HepG2 (cell line): ENCODE measurements around the gene CMTM3. TPM values are rescaled to one million over a fixed set of nuclear protein-coding genes. Genes with fewer than 3 reads are reported as not detected.

Source experiments
- ATAC-seq: fragments of 200-7000 bp; cut with Tn5 transposase; 3 replicates; pipeline ENCODE4 v1.9.1; 2020; ENCODE audit warnings: mild to moderate bottlenecking, moderate library complexity
- BruUV-seq: library from RNA; stranded (reverse); fragments of 400-500 nt; replicated peaks from 2 replicates; lab custom pipeline; 2021; lab: Mats Ljungman, UMichigan
- CTCF ChIA-PET: fragments of 300-600 bp; formaldehyde crosslinking; extraction: SDS; loops from one replicate; lab custom pipeline; 2021; ENCODE audit warnings: low total read pairs, inconsistent platforms, low intra/inter-chr PET ratio; lab: Yijun Ruan, JAX
- POLR2A ChIA-PET: fragments of 350-600 bp; sonication (Branson Sonifier 250); formaldehyde crosslinking; loops from one replicate; lab custom pipeline; 2020; ENCODE audit warnings: antibody characterized with exemption, inconsistent platforms; lab: Yijun Ruan, JAX
- DNase-seq: peaks from one replicate; pipeline ENCODE4 v3.0.0-alpha.2; 2015; ENCODE audit warnings: low spot score
- FAIRE-seq: peaks from 3 replicates; lab custom pipeline; 2011; peaks lifted over from hg19 to GRCh38; lab: Jason Lieb, UNC
- H2AFZ ChIP-seq: one replicate; pipeline ENCODE4 v1.6.1; 2011; ENCODE audit warnings: low read length, inconsistent platforms
- H3K27ac ChIP-seq: fragments of 300-600 bp; 3 replicates; pipeline ENCODE4 v1.8.0; 2011; ENCODE audit warnings: mixed run types, mild to moderate bottlenecking, mixed read lengths, low read length, inconsistent platforms; ENCODE audit not compliant: insufficient read depth; ENCODE audit errors: extremely low read length
- H3K27me3 ChIP-seq, 2 experiments: fragments of 200-600 bp in 1 of 2; 2 replicates in 1 of 2; 3 replicates in 1 of 2; pipeline versions ENCODE4 v1.6.0 to v1.8.0; 2011; ENCODE audit warnings: low read length in 2 of 2, mild to moderate bottlenecking in 2 of 2, moderate library complexity in 2 of 2, inconsistent platforms in 1 of 2; ENCODE audit not compliant: insufficient read depth in 2 of 2, control insufficient read depth in 1 of 2
- H3K36me3 ChIP-seq, 2 experiments: fragments of 200-600 bp in 1 of 2; replicated peaks in 1 of 2; 2 replicates in 1 of 2; 3 replicates in 1 of 2; pipeline versions ENCODE4 v1.5.1 to v1.8.0; 2011; ENCODE audit warnings: low read length in 2 of 2, inconsistent platforms in 1 of 2; ENCODE audit not compliant: insufficient read depth in 2 of 2, control insufficient read depth in 1 of 2
- H3K4me1 ChIP-seq: 2 replicates; pipeline ENCODE4 v1.5.1; 2012; ENCODE audit warnings: low read length, inconsistent platforms; ENCODE audit not compliant: insufficient read depth
- H3K4me2 ChIP-seq: 2 replicates; pipeline ENCODE4 v1.6.0; 2011; ENCODE audit warnings: low read depth, low read length, inconsistent platforms
- H3K4me3 ChIP-seq, 3 experiments: fragments of 200-600 bp in 1 of 3; sonication (generic), shearing (Covaris generic) in 1 of 3; replicated peaks in 1 of 3; 2 replicates each; pipeline ENCODE4 v1.5.1; 2011 to 2016; ENCODE audit warnings: low read length in 3 of 3, inconsistent platforms in 2 of 3, low read depth in 2 of 3, mild to moderate bottlenecking in 2 of 3, control low read depth in 1 of 3, mixed read lengths in 1 of 3; ENCODE audit not compliant: insufficient read depth in 1 of 3
- H3K79me2 ChIP-seq: one replicate; pipeline ENCODE4 v1.6.1; 2011; ENCODE audit warnings: low read length, inconsistent platforms; ENCODE audit not compliant: insufficient read depth
- H3K9ac ChIP-seq: 2 replicates; pipeline ENCODE4 v1.6.0; 2011; ENCODE audit warnings: mild to moderate bottlenecking, low read depth, low read length, inconsistent platforms; ENCODE audit not compliant: insufficient read depth
- H3K9me3 ChIP-seq: 2 replicates; pipeline ENCODE4 v1.5.1; 2012; ENCODE audit warnings: mild to moderate bottlenecking, low read length
- H4K20me1 ChIP-seq: 2 replicates; pipeline ENCODE4 v1.6.0; 2011; ENCODE audit warnings: inconsistent platforms, mild to moderate bottlenecking, low read length, moderate library complexity; ENCODE audit not compliant: insufficient read depth
- MAFF ChIP-seq: IDR thresholded peaks from 2 replicates; pipeline ENCODE4 v1.6.1; 2011; ENCODE audit warnings: low read depth, low read length, improper control_type of control experiment
- MAFK ChIP-seq, 2 experiments: IDR thresholded peaks in 1 of 2; conservative IDR thresholded peaks in 1 of 2; 2 replicates each; pipeline ENCODE4 v1.6.1; 2011; ENCODE audit warnings: improper control_type of control experiment in 2 of 2, low read length in 2 of 2
- SOX6 ChIP-seq, 2 experiments: fragments of 450-650 bp in 1 of 2; sonication (generic) in 1 of 2; formaldehyde crosslinking in 1 of 2; IDR thresholded peaks; 2 replicates each; pipeline versions ENCODE4 v1.4.0 to v1.6.1; 2017 to 2020; ENCODE audit warnings: antibody characterized with exemption in 1 of 2, mild to moderate bottlenecking in 1 of 2, missing genetic modification reagents in 1 of 2
- WGBS: methylation state at CpG from one replicate; pipeline ENCODE4 v1.1.6; 2017; ENCODE audit warnings: low lambda C conversion rate; 5-methylcytosine and 5-hydroxymethylcytosine counted together
- in situ Hi-C: cut with HindIII; loops from 2 replicates; pipeline ENCODE4 v1.10.0; 2017; ENCODE audit warnings: low pct_unique_long_range_greater_than_20kb; ENCODE audit not compliant: extremely low pct_ligation_motif_present
- intact Hi-C: fragments of 100-400 bp; cut with micrococcal nuclease; formaldehyde crosslinking; loops from one replicate; pipeline ENCODE4 v1.10.0; 2022; ENCODE audit not compliant: unreplicated experiment
- polyA plus RNA-seq, 8 experiments: library from polyadenylated mRNA; depleted of rRNA in 3 of 8; stranded (reverse) in 7 of 8; unstranded in 1 of 8; fragments of >200 nt; fragmentation: Illumina TruSeq in 4 of 8; extraction: Trizol in 4 of 8; gene quantifications; 2 replicates each; pipeline versions ENCODE4 v1.2.1 to v1.2.3, GENCODE V29; 2011 to 2016; ENCODE audit warnings: low read depth in 4 of 8, missing spikeins in 1 of 8, mixed read lengths in 1 of 8; ENCODE audit not compliant: insufficient read depth in 1 of 8
- total RNA-seq, 5 experiments: library from RNA; depleted of rRNA; stranded (reverse); fragments of >200 nt; fragmentation: Illumina TruSeq; extraction: Trizol; gene quantifications; 2 replicates each; pipeline ENCODE4 v1.2.3, GENCODE V29; 2016; ENCODE audit warnings: low read depth in 1 of 5
- TF ChIP-seq, protein P1 (sequence below): sonication (generic); formaldehyde crosslinking; IDR thresholded peaks from 2 replicates; pipeline ENCODE4 v1.4.0; 2020; ENCODE audit warnings: missing genetic modification reagents, borderline replicate concordance
- TF ChIP-seq, protein P2 (sequence below): sonication (generic); formaldehyde crosslinking; IDR thresholded peaks from one replicate; pipeline ENCODE4 v1.5.1; 2020; ENCODE audit warnings: mild to moderate bottlenecking, missing genetic modification reagents; ENCODE audit errors: not compliant biosample characterization

CMTM3 gene
- total and polyA plus RNA-seq, 2 of the 13 experiments (the other 11 are each of a cell fraction or from before 2014, with no cell fraction given): 29.2 to 48.7 TPM

DNA sequence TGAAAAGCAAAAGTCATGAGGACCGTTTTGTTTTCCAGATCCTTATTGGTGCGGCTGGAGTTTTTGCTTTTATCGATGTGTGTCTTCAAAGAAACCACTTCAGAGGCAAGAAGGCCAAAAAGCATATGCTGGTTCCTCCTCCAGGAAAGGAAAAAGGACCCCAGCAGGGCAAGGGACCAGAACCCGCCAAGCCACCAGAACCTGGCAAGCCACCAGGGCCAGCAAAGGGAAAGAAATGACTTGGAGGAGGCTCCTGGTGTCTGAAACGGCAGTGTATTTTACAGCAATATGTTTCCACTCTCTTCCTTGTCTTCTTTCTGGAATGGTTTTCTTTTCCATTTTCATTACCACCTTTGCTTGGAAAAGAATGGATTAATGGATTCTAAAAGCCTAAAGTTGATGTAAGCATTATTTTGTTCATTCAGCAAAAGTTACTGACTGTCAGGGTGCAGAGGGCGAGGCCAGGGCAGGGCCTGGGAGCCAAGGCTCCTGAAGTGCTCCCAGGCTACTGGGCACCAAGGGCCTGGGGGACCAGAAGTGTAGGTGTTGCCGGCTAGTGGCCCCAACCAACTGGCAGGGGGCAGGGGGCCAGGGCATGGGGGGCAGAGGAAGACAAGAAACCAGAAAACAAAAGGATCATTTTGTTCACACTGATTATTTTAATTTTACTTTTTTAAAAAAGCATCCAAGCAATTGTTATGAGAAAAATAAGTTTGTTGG is 16.5 kb upstream of the CMTM3 start:
- H3K9ac ChIP-seq: no peak overlapping the region
- no peak overlapping the region for H2AFZ ChIP-seq
- in situ Hi-C loops: loop anchor here (5.0 kb wide), 1 partner anchor 181 kb away; no protein-coding TSS in a partner anchor
- H3K9me3 ChIP-seq: no peaks in the 10 kb centered on the region
- peaks cover 3 to 28% of the 10 kb centered on the region in 2 experiments; a peak in 3 of 5 replicates for H3K27me3 ChIP-seq
- no peaks in the 10 kb centered on the region for H4K20me1 ChIP-seq
- BruUV-seq: no TSS peak
- POLR2A ChIA-PET: interaction anchor here (1.6 kb wide), 1 partner anchor 16 kb away, joined by 4 read pairs; the partner anchor contains the start of gene CMTM3
- peaks cover 14% of the 10 kb centered on the region; the same call in 1 of the 2 replicates for H3K4me1 ChIP-seq
- TF ChIP-seq SOX6 (IDR thresholded peaks at IDR 0.05): no peak
- TF ChIP-seq SOX6 (CRISPR knock-in tag; IDR thresholded peaks at IDR 0.05): no peak
- TF ChIP-seq, protein P1, sequence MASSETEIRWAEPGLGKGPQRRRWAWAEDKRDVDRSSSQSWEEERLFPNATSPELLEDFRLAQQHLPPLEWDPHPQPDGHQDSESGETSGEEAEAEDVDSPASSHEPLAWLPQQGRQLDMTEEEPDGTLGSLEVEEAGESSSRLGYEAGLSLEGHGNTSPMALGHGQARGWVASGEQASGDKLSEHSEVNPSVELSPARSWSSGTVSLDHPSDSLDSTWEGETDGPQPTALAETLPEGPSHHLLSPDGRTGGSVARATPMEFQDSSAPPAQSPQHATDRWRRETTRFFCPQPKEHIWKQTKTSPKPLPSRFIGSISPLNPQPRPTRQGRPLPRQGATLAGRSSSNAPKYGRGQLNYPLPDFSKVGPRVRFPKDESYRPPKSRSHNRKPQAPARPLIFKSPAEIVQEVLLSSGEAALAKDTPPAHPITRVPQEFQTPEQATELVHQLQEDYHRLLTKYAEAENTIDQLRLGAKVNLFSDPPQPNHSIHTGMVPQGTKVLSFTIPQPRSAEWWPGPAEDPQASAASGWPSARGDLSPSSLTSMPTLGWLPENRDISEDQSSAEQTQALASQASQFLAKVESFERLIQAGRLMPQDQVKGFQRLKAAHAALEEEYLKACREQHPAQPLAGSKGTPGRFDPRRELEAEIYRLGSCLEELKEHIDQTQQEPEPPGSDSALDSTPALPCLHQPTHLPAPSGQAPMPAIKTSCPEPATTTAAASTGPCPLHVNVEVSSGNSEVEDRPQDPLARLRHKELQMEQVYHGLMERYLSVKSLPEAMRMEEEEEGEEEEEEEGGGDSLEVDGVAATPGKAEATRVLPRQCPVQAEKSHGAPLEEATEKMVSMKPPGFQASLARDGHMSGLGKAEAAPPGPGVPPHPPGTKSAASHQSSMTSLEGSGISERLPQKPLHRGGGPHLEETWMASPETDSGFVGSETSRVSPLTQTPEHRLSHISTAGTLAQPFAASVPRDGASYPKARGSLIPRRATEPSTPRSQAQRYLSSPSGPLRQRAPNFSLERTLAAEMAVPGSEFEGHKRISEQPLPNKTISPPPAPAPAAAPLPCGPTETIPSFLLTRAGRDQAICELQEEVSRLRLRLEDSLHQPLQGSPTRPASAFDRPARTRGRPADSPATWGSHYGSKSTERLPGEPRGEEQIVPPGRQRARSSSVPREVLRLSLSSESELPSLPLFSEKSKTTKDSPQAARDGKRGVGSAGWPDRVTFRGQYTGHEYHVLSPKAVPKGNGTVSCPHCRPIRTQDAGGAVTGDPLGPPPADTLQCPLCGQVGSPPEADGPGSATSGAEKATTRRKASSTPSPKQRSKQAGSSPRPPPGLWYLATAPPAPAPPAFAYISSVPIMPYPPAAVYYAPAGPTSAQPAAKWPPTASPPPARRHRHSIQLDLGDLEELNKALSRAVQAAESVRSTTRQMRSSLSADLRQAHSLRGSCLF (CRISPR knock-in tag): no peak
- TF ChIP-seq MAFK (conservative IDR thresholded peaks at IDR 0.05 in 1 of 2, IDR thresholded peaks at IDR 0.05 in 1 of 2; ENCODE audit: low read length in 2 of 2): peak; percentile 24 to 44; a peak in 3 of 4 replicates
- TF ChIP-seq MAFF: peak; percentile 44; the same call in 1 of the 2 replicates
- TF ChIP-seq, protein P2, sequence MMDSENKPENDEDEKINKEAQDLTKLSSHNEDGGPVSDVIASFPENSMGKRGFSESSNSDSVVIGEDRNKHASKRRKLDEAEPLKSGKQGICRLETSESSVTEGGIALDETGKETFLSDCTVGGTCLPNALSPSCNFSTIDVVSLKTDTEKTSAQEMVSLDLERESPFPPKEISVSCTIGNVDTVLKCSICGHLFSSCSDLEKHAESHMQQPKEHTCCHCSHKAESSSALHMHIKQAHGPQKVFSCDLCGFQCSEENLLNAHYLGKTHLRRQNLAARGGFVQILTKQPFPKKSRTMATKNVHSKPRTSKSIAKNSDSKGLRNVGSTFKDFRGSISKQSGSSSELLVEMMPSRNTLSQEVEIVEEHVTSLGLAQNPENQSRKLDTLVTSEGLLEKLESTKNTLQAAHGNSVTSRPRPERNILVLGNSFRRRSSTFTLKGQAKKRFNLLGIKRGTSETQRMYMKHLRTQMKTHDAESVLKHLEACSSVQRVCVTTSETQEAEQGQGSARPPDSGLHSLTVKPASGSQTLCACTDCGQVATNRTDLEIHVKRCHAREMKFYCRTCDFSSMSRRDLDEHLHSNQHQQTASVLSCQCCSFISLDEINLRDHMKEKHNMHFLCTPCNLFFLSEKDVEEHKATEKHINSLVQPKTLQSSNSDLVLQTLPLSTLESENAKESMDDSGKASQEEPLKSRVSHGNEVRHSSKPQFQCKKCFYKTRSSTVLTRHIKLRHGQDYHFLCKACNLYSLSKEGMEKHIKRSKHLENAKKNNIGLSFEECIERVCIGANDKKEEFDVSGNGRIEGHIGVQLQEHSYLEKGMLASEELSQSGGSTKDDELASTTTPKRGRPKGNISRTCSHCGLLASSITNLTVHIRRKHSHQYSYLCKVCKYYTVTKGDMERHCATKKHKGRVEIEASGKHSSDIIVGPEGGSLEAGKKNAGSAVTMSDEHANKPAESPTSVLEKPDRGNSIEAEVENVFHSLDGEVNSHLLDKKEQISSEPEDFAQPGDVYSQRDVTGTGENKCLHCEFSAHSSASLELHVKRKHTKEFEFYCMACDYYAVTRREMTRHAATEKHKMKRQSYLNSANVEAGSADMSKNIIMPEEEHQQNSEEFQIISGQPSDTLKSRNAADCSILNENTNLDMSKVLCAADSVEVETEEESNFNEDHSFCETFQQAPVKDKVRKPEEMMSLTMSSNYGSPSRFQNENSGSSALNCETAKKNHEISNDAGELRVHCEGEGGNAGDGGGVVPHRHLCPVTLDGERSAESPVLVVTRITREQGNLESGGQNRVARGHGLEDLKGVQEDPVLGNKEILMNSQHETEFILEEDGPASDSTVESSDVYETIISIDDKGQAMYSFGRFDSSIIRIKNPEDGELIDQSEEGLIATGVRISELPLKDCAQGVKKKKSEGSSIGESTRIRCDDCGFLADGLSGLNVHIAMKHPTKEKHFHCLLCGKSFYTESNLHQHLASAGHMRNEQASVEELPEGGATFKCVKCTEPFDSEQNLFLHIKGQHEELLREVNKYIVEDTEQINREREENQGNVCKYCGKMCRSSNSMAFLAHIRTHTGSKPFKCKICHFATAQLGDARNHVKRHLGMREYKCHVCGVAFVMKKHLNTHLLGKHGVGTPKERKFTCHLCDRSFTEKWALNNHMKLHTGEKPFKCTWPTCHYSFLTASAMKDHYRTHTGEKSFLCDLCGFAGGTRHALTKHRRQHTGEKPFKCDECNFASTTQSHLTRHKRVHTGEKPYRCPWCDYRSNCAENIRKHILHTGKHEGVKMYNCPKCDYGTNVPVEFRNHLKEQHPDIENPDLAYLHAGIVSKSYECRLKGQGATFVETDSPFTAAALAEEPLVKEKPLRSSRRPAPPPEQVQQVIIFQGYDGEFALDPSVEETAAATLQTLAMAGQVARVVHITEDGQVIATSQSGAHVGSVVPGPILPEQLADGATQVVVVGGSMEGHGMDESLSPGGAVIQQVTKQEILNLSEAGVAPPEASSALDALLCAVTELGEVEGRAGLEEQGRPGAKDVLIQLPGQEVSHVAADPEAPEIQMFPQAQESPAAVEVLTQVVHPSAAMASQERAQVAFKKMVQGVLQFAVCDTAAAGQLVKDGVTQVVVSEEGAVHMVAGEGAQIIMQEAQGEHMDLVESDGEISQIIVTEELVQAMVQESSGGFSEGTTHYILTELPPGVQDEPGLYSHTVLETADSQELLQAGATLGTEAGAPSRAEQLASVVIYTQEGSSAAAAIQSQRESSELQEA (CRISPR knock-in tag): no peak
- TF ChIP-seq, all 625 proteins: peak for 2
- WGBS: 46% methylated on average over 7 of the region's 7 CpGs
- CTCF ChIA-PET: no interaction called here
- Histone ChIP-seq H3K4me2 (no peak overlapping the region), H3K4me3 (no peak overlapping the region), H3K27ac (no peak overlapping the region), H3K79me2 (no peaks in the 10 kb centered on the region), H3K36me3 (no peaks in the 10 kb centered on the region)
- no peak for DNase-seq
- no peak for FAIRE-seq
- ATAC-seq: no peak
- intact Hi-C loops: loop anchor here (2.0 to 5.0 kb wide), 2 partner anchors 109 to 181 kb away; no protein-coding TSS in a partner anchor
